GM19372 (cell line): ENCODE results near the gene RPTOR.

Experiments used
- ATAC-seq: cut with Tn5 transposase; IDR thresholded peaks from one replicate; pipeline ENCODE4 v1.9.1; 2021; ENCODE audit warnings: mild to moderate bottlenecking, low read depth, moderate library complexity; ENCODE audit not compliant: unreplicated experiment

Gene RPTOR

GRCh38 chr17:80893604-80894438, 349.2 kb downstream of the RPTOR start:
- ATAC-seq = no peak

GRCh38 chr17:80894439-80894721, 349.7 kb downstream of the RPTOR start:
- no peak for ATAC-seq

- no peak for ATAC-seq
These were observed 350.1 kb downstream of the RPTOR start for GRCh38 chr17:80894726-80895125.

GRCh38 chr17:80895366-80895765, 350.7 kb downstream of the RPTOR start:
- no peak for ATAC-seq

GRCh38 chr17:80898716-80899115, 354.1 kb downstream of the RPTOR start:
- no peak for ATAC-seq

- no peak for ATAC-seq
These were observed 355.0 kb downstream of the RPTOR start for GRCh38 chr17:80899402-80900268.

- ATAC-seq = no peak
These were observed 356.7 kb downstream of the RPTOR start for GRCh38 chr17:80901319-80901718.

- ATAC-seq = no peak
These were observed 357.7 kb downstream of the RPTOR start for GRCh38 chr17:80902197-80902962.

- ATAC-seq = no peak
These were observed 358.4 kb downstream of the RPTOR start for GRCh38 chr17:80902963-80903611.

GRCh38 chr17:80904036-80904753, 359.6 kb downstream of the RPTOR start:
- ATAC-seq = no peak

GRCh38 chr17:80905586-80906230, 361.1 kb downstream of the RPTOR start:
- no peak for ATAC-seq

- no peak for ATAC-seq
These were observed 362.0 kb downstream of the RPTOR start for GRCh38 chr17:80906364-80907259.

GRCh38 chr17:80907281-80907680, 362.6 kb downstream of the RPTOR start:
- ATAC-seq = no peak

GRCh38 chr17:80908211-80908610, 363.6 kb downstream of the RPTOR start:
- ATAC-seq = no peak

- ATAC-seq = no peak
These were observed 364.1 kb downstream of the RPTOR start for GRCh38 chr17:80908776-80909175.

- no peak for ATAC-seq
These were observed 365.0 kb downstream of the RPTOR start for GRCh38 chr17:80909635-80910034.

GRCh38 chr17:80910043-80910442, 365.4 kb downstream of the RPTOR start:
- no peak for ATAC-seq

- no peak for ATAC-seq
These were observed 367.8 kb downstream of the RPTOR start for GRCh38 chr17:80912476-80912875.
